Glutamatergic neuron (in vitro differentiated cells): ENCODE data around the gene DDX10. TPM values are rescaled to one million over a fixed set of nuclear protein-coding genes. Genes with fewer than 3 reads are reported as not detected.

ENCODE experiments used
- DNase-seq: peaks from one replicate; pipeline ENCODE4 v3.0.0; 2022
- H3K27ac Mint-ChIP-seq: one replicate; pipeline ENCODE4 v1.8.0; 2020; ENCODE audit warnings: mild to moderate bottlenecking, mixed read lengths, inconsistent platforms; ENCODE audit not compliant: unreplicated experiment
- H3K27me3 Mint-ChIP-seq: one replicate; pipeline ENCODE4 v1.8.0; 2020; ENCODE audit warnings: mild to moderate bottlenecking, moderate library complexity, mixed read lengths, inconsistent platforms; ENCODE audit not compliant: unreplicated experiment
- H3K36me3 Mint-ChIP-seq: one replicate; pipeline ENCODE4 v1.8.0; 2020; ENCODE audit warnings: mild to moderate bottlenecking, mixed read lengths, inconsistent platforms; ENCODE audit not compliant: unreplicated experiment
- H3K4me1 Mint-ChIP-seq: one replicate; pipeline ENCODE4 v1.8.0; 2020; ENCODE audit warnings: mild to moderate bottlenecking, low read depth, mixed read lengths, inconsistent platforms; ENCODE audit not compliant: unreplicated experiment
- H3K4me3 Mint-ChIP-seq: one replicate; pipeline ENCODE4 v1.8.0; 2020; ENCODE audit warnings: mild to moderate bottlenecking, mixed read lengths, inconsistent platforms; ENCODE audit not compliant: unreplicated experiment
- H3K9me3 Mint-ChIP-seq: one replicate; pipeline ENCODE4 v1.8.0; 2020; ENCODE audit warnings: mild to moderate bottlenecking, moderate library complexity, mixed read lengths, inconsistent platforms; ENCODE audit not compliant: unreplicated experiment
- CTCF ChIP-seq: fragments of 200-600 bp; sonication (generic); IDR thresholded peaks from one replicate; pipeline ENCODE4 v1.5.0; 2021; ENCODE audit not compliant: partially characterized antibody, unreplicated experiment
- total RNA-seq: library from RNA; stranded (reverse); fragmentation: NEBNext Ultra II Directional; extraction: Animal tissue kit (Norgen Biotek cat#: 25700); gene quantifications from one replicate; pipeline ENCODE4 v1.2.1, GENCODE V29; 2021; ENCODE audit not compliant: unreplicated experiment

DDX10 gene
- total RNA-seq, 1 donor from 2014 or later: 18.8 TPM

GRCh38 chr11:108838102-108838791 lies 173.4 kb downstream of the DDX10 start:
- TF ChIP-seq CTCF: no peak
- H3K4me3 Mint-ChIP-seq: no peak overlapping the region
- H3K27me3 Mint-ChIP-seq: no peaks in the 10 kb centered on the region
- H3K27ac Mint-ChIP-seq: no peak overlapping the region
- H3K4me1 Mint-ChIP-seq: no peaks in the 10 kb centered on the region
- H3K36me3 Mint-ChIP-seq: no peaks in the 10 kb centered on the region
- DNase-seq: no peak
- peaks cover 2% of the 10 kb centered on the region for H3K9me3 Mint-ChIP-seq

GRCh38 chr11:108838792-108839105 lies 173.9 kb downstream of the DDX10 start:
- no peaks in the 10 kb centered on the region for H3K27me3 Mint-ChIP-seq
- no peak overlapping the region for H3K27ac Mint-ChIP-seq
- no peak for TF ChIP-seq CTCF
- H3K36me3 Mint-ChIP-seq: no peaks in the 10 kb centered on the region
- H3K9me3 Mint-ChIP-seq: peaks cover 2% of the 10 kb centered on the region
- no peak overlapping the region for H3K4me3 Mint-ChIP-seq
- no peaks in the 10 kb centered on the region for H3K4me1 Mint-ChIP-seq
- no peak for DNase-seq

GRCh38 chr11:108846009-108846408 lies 181.1 kb downstream of the DDX10 start:
- no peak overlapping the region for H3K27ac Mint-ChIP-seq
- no peaks in the 10 kb centered on the region for H3K9me3 Mint-ChIP-seq
- no peaks in the 10 kb centered on the region for H3K4me1 Mint-ChIP-seq
- no peak for DNase-seq
- H3K36me3 Mint-ChIP-seq: no peaks in the 10 kb centered on the region
- no peaks in the 10 kb centered on the region for H3K27me3 Mint-ChIP-seq
- H3K4me3 Mint-ChIP-seq: no peak overlapping the region
- no peak for TF ChIP-seq CTCF

- TF ChIP-seq CTCF: no peak
- Mint-ChIP-seq H3K4me3 (no peak overlapping the region), H3K27ac (no peak overlapping the region)
Measured at GRCh38 chr11:108847298-108847990, 182.6 kb downstream of the DDX10 start.

GRCh38 chr11:108851781-108852180 lies 186.9 kb downstream of the DDX10 start:
- no peak overlapping the region for H3K27ac Mint-ChIP-seq
- H3K36me3 Mint-ChIP-seq: no peaks in the 10 kb centered on the region
- H3K4me3 Mint-ChIP-seq: no peak overlapping the region
- no peak for TF ChIP-seq CTCF
- H3K27me3 Mint-ChIP-seq: no peaks in the 10 kb centered on the region
- no peaks in the 10 kb centered on the region for H3K4me1 Mint-ChIP-seq
- no peaks in the 10 kb centered on the region for H3K9me3 Mint-ChIP-seq
- DNase-seq: no peak

More at GRCh38 chr11:108847298-108847990, 182.6 kb downstream of the DDX10 start:
- H3K9me3 Mint-ChIP-seq: no peaks in the 10 kb centered on the region
- no peaks in the 10 kb centered on the region for H3K27me3 Mint-ChIP-seq
- H3K4me1 Mint-ChIP-seq: no peaks in the 10 kb centered on the region
- no peaks in the 10 kb centered on the region for H3K36me3 Mint-ChIP-seq
- no peak for DNase-seq
